Measurements from ENCODE around the gene PPP2R2C. TPM values are rescaled to one million over a fixed set of nuclear protein-coding genes. Genes with fewer than 3 reads are reported as not detected.

PPP2R2C gene
- total RNA-seq, 1 experiment from 2014 or later: not detected

GRCh38 chr4:6371271-6371670, 101.1 kb downstream of the PPP2R2C start:
- no peaks in the 10 kb centered on the region for H3K4me1 Mint-ChIP-seq (ENCODE audit: low read depth, unreplicated experiment)
- H3K27me3 Mint-ChIP-seq (ENCODE audit: insufficient read depth, unreplicated experiment): peaks cover 18% of the 10 kb centered on the region
- no peaks in the 10 kb centered on the region for H3K27me3 ChIP-seq (replicated peaks; ENCODE audit: control insufficient read depth, insufficient read depth, low read length)
- H3K4me1 ChIP-seq: no peaks in the 10 kb centered on the region
- CTCF ChIA-PET: interaction anchor here (0.5 kb wide), 1 partner anchor 175 kb away, joined by 3 read pairs; no protein-coding TSS in a partner anchor
- no peaks in the 10 kb centered on the region for H3K36me3 ChIP-seq (ENCODE audit: control insufficient read depth, insufficient read depth, low read length)
- POLR2A ChIA-PET: no interaction called here
- intact Hi-C loops (cut with micrococcal nuclease; ENCODE audit: unreplicated experiment): no loop called here
- H3K4me3 Mint-ChIP-seq (ENCODE audit: unreplicated experiment): no peak overlapping the region
- DNase-seq: no peak
- H3K27ac Mint-ChIP-seq (ENCODE audit: unreplicated experiment): no peak overlapping the region
- no peaks in the 10 kb centered on the region for H3K9me3 ChIP-seq
- no peaks in the 10 kb centered on the region for H3K9me3 Mint-ChIP-seq (ENCODE audit: unreplicated experiment)
- no peak overlapping the region for H3K4me3 ChIP-seq (ENCODE audit: low read depth, low read length)
- no peaks in the 10 kb centered on the region for H3K36me3 Mint-ChIP-seq (ENCODE audit: insufficient read depth, unreplicated experiment)
- no peak for TF ChIP-seq CTCF (IDR thresholded peaks at IDR 0.05; ENCODE audit: insufficient read depth in 1 of 2, low read depth in 1 of 2, low read length in 1 of 2, severe bottlenecking in 1 of 2, unreplicated experiment in 1 of 2)
- no TSS peak for BruUV-seq (replicated peaks)

GRCh38 chr4:6369924-6370645, 102.3 kb downstream of the PPP2R2C start:
- H3K9me3 ChIP-seq: no peaks in the 10 kb centered on the region
- CTCF ChIA-PET: no interaction called here
- no peaks in the 10 kb centered on the region for H3K36me3 Mint-ChIP-seq (ENCODE audit: insufficient read depth, unreplicated experiment)
- POLR2A ChIA-PET: no interaction called here
- intact Hi-C loops (cut with micrococcal nuclease; ENCODE audit: unreplicated experiment): no loop called here
- no peak for DNase-seq
- H3K4me1 ChIP-seq: no peaks in the 10 kb centered on the region
- no peak overlapping the region for H3K4me3 Mint-ChIP-seq (ENCODE audit: unreplicated experiment)
- no peak overlapping the region for H3K27ac Mint-ChIP-seq (ENCODE audit: unreplicated experiment)
- BruUV-seq (replicated peaks): no TSS peak
- no peak for TF ChIP-seq CTCF (IDR thresholded peaks at IDR 0.05; ENCODE audit: insufficient read depth in 1 of 2, low read depth in 1 of 2, low read length in 1 of 2, severe bottlenecking in 1 of 2, unreplicated experiment in 1 of 2)
- H3K9me3 Mint-ChIP-seq (ENCODE audit: unreplicated experiment): no peaks in the 10 kb centered on the region
- no peak overlapping the region for H3K4me3 ChIP-seq (ENCODE audit: low read depth, low read length)
- H3K36me3 ChIP-seq (ENCODE audit: control insufficient read depth, insufficient read depth, low read length): no peaks in the 10 kb centered on the region
- no peaks in the 10 kb centered on the region; the same call in 1 of the 2 replicates for H3K27me3 ChIP-seq (replicated peaks; ENCODE audit: control insufficient read depth, insufficient read depth, low read length)
- H3K27me3 Mint-ChIP-seq (ENCODE audit: insufficient read depth, unreplicated experiment): peaks cover 18% of the 10 kb centered on the region
- no peaks in the 10 kb centered on the region for H3K4me1 Mint-ChIP-seq (ENCODE audit: low read depth, unreplicated experiment)

GRCh38 chr4:6369511-6369910, 102.9 kb downstream of the PPP2R2C start:
- no peaks in the 10 kb centered on the region for H3K4me1 ChIP-seq
- ChIA-PET CTCF (no interaction called here), POLR2A (no interaction called here)
- no peaks in the 10 kb centered on the region for H3K9me3 Mint-ChIP-seq (ENCODE audit: unreplicated experiment)
- no peaks in the 10 kb centered on the region for H3K36me3 ChIP-seq (ENCODE audit: control insufficient read depth, insufficient read depth, low read length)
- H3K27me3 ChIP-seq (replicated peaks; ENCODE audit: control insufficient read depth, insufficient read depth, low read length): no peaks in the 10 kb centered on the region; the same call in 1 of the 2 replicates
- no peaks in the 10 kb centered on the region for H3K4me1 Mint-ChIP-seq (ENCODE audit: low read depth, unreplicated experiment)
- DNase-seq: no peak
- intact Hi-C loops (cut with micrococcal nuclease; ENCODE audit: unreplicated experiment): no loop called here
- H3K36me3 Mint-ChIP-seq (ENCODE audit: insufficient read depth, unreplicated experiment): no peaks in the 10 kb centered on the region
- no peak overlapping the region for H3K27ac Mint-ChIP-seq (ENCODE audit: unreplicated experiment)
- BruUV-seq (replicated peaks): no TSS peak
- H3K4me3 Mint-ChIP-seq (ENCODE audit: unreplicated experiment): no peak overlapping the region
- no peaks in the 10 kb centered on the region for H3K9me3 ChIP-seq
- peaks cover 21% of the 10 kb centered on the region for H3K27me3 Mint-ChIP-seq (ENCODE audit: insufficient read depth, unreplicated experiment)
- TF ChIP-seq CTCF (IDR thresholded peaks at IDR 0.05; ENCODE audit: insufficient read depth in 1 of 2, low read depth in 1 of 2, low read length in 1 of 2, severe bottlenecking in 1 of 2, unreplicated experiment in 1 of 2): no peak
- H3K4me3 ChIP-seq (ENCODE audit: low read depth, low read length): no peak overlapping the region
